A549 (cell line): ENCODE results near the gene MARS1. TPM values are rescaled to one million over a fixed set of nuclear protein-coding genes. Genes with fewer than 3 reads are reported as not detected.
A peak's percentile ranks its signal among the peaks of the same experiment; 100 is the strongest.

Experiments used
- ATAC-seq, 2 experiments: fragments of 200-7000 bp in 1 of 2; fragments of >200 bp in 1 of 2; cut with Nextera tagmentation in 1 of 2; cut with Tn5 transposase in 1 of 2; 3 replicates each; pipeline versions ENCODE4 v1.8.0 to v1.9.1; 2018 to 2020; ENCODE audit warnings: mild to moderate bottlenecking in 1 of 2, moderate library complexity in 1 of 2
- CTCF ChIA-PET: fragments of 300-600 bp; sonication (Branson Sonifier 250); formaldehyde crosslinking; extraction: SDS; loops from one replicate; lab custom pipeline; 2021; ENCODE audit warnings: antibody characterized with exemption, inconsistent platforms; lab: Yijun Ruan, JAX
- POLR2A ChIA-PET: fragments of 350-600 bp; formaldehyde crosslinking; extraction: SDS; loops from one replicate; lab custom pipeline; 2021; ENCODE audit warnings: antibody characterized with exemption, inconsistent platforms; lab: Yijun Ruan, JAX
- DNase-seq, 2 experiments: peaks; one replicate each; pipeline versions ENCODE4 v3.0.0 to v3.0.0-alpha.2; 2011 to 2016; ENCODE audit warnings: low read depth in 1 of 2, low spot score in 1 of 2
- FAIRE-seq: peaks from 2 replicates; lab custom pipeline; 2011; peaks lifted over from hg19 to GRCh38; lab: Jason Lieb, UNC
- H3K27ac ChIP-seq, 2 experiments: fragments of >200 bp; sonication (Bioruptor Twin); formaldehyde crosslinking; 3 replicates each; pipeline ENCODE4 v1.5.1; 2016 to 2017
- H3K4me1 ChIP-seq: fragments of >200 bp; sonication (Bioruptor Twin); formaldehyde crosslinking; 3 replicates; pipeline ENCODE4 v1.6.1; 2016
- H3K4me2 ChIP-seq: fragments of >200 bp; sonication (Bioruptor Twin); formaldehyde crosslinking; 3 replicates; pipeline ENCODE4 v1.6.1; 2016
- H3K4me3 ChIP-seq: fragments of >200 bp; sonication (Bioruptor Twin); formaldehyde crosslinking; 3 replicates; pipeline ENCODE4 v1.5.1; 2016
- H3K9me3 ChIP-seq: fragments of >200 bp; sonication (Bioruptor Twin); formaldehyde crosslinking; 3 replicates; pipeline ENCODE4 v1.6.1; 2016
- BHLHE40 ChIP-seq: IDR thresholded peaks from 2 replicates; pipeline ENCODE4 v1.6.1; 2012; ENCODE audit warnings: low read depth, low read length, inconsistent platforms
- CBX2 ChIP-seq: fragments of 200-600 bp; sonication (generic); IDR thresholded peaks from 2 replicates; pipeline ENCODE4 v1.6.1; 2016; ENCODE audit warnings: low read depth, mild to moderate bottlenecking, borderline replicate concordance
- CEBPB ChIP-seq, 2 experiments: fragments of >200 bp in 1 of 2; sonication (Bioruptor Twin) in 1 of 2; formaldehyde crosslinking in 1 of 2; IDR thresholded peaks; 2 replicates each; pipeline ENCODE4 v1.6.1; 2012 to 2016
- CHD4 ChIP-seq: fragments of 200-600 bp; sonication (generic); IDR thresholded peaks from 2 replicates; pipeline ENCODE4 v1.6.1; 2016; ENCODE audit warnings: antibody characterized with exemption, mild to moderate bottlenecking, borderline replicate concordance
- EHMT2 ChIP-seq: fragments of 200-600 bp; sonication (generic); IDR thresholded peaks from 2 replicates; pipeline ENCODE4 v1.6.1; 2016; ENCODE audit warnings: antibody characterized with exemption, low read depth, mild to moderate bottlenecking, moderate library complexity
- ESRRA ChIP-seq: fragments of 150-350 bp; IDR thresholded peaks from 2 replicates; pipeline ENCODE4 v1.6.1; 2014; ENCODE audit warnings: mild to moderate bottlenecking, low read length, borderline replicate concordance
- FOSB ChIP-seq: fragments of 250-450 bp; sonication (Bioruptor Pico); IDR thresholded peaks from 2 replicates; pipeline ENCODE4 v1.5.0; 2020; ENCODE audit warnings: mild to moderate bottlenecking, moderate library complexity
- GATA3 ChIP-seq: IDR thresholded peaks from 2 replicates; pipeline ENCODE4 v1.6.1; 2012; ENCODE audit warnings: borderline replicate concordance
- HEYL ChIP-seq: fragments of 250-450 bp; sonication (Bioruptor Pico); IDR thresholded peaks from 2 replicates; pipeline ENCODE4 v1.8.0; 2021; ENCODE audit warnings: mild to moderate bottlenecking, moderate library complexity
- JUNB ChIP-seq: fragments of >200 bp; sonication (Bioruptor Twin); formaldehyde crosslinking; IDR thresholded peaks from 2 replicates; pipeline ENCODE4 v1.6.1; 2016
- MAZ ChIP-seq: fragments of 150-350 bp; IDR thresholded peaks from 2 replicates; pipeline ENCODE4 v1.6.1; 2014; ENCODE audit warnings: antibody characterized with exemption, low read depth, low read length, borderline replicate concordance
- MYC ChIP-seq: IDR thresholded peaks from 2 replicates; pipeline ENCODE4 v1.6.1; 2012; ENCODE audit warnings: mild to moderate bottlenecking, inconsistent platforms, low read length, improper control_type of control experiment, borderline replicate concordance
- PHF8 ChIP-seq: fragments of 200-600 bp; sonication (generic); IDR thresholded peaks from 2 replicates; pipeline ENCODE4 v1.6.1; 2016; ENCODE audit warnings: low read depth, mild to moderate bottlenecking, antibody characterized with exemption, moderate library complexity, borderline replicate concordance
- POLR2A ChIP-seq: IDR thresholded peaks from 2 replicates; pipeline ENCODE4 v1.6.1; 2012; ENCODE audit warnings: mild to moderate bottlenecking, low read length
- RARB ChIP-seq: fragments of 250-450 bp; sonication (Bioruptor Pico); IDR thresholded peaks from 2 replicates; pipeline ENCODE4 v1.8.0; 2021; ENCODE audit warnings: mild to moderate bottlenecking, moderate library complexity
- RCOR1 ChIP-seq: fragments of 150-350 bp; IDR thresholded peaks from 2 replicates; pipeline ENCODE4 v1.6.1; 2014; ENCODE audit warnings: antibody characterized with exemption, low read length, low read depth
- SMC3 ChIP-seq: fragments of >200 bp; sonication (Bioruptor Twin); formaldehyde crosslinking; IDR thresholded peaks from 3 replicates; pipeline ENCODE4 v1.6.1; 2018; ENCODE audit warnings: inconsistent platforms
- ZNF302 ChIP-seq: fragments of 250-450 bp; sonication (Bioruptor Pico); IDR thresholded peaks from 2 replicates; pipeline ENCODE4 v1.9.0; 2021; ENCODE audit warnings: inconsistent platforms, mild to moderate bottlenecking, moderate library complexity
- ZSCAN20 ChIP-seq: fragments of 250-450 bp; sonication (Bioruptor Pico); IDR thresholded peaks from 2 replicates; pipeline ENCODE4 v1.8.0; 2022; ENCODE audit warnings: mild to moderate bottlenecking, moderate library complexity
- WGBS: methylation state at CpG from one replicate; pipeline ENCODE4 v1.1.6; 2017; ENCODE audit errors: missing lambda C conversion rate; 5-methylcytosine and 5-hydroxymethylcytosine counted together
- polyA plus RNA-seq, 4 experiments: library from polyadenylated mRNA; depleted of rRNA in 3 of 4; stranded (reverse); fragments of >200 nt; fragmentation: RNase III in 1 of 4; extraction: RNeasy Plus Mini Kit Qiagen cat#74134 plus additional on column Dnase treatment in 1 of 4; gene quantifications; 2 replicates in 3 of 4; 3 replicates in 1 of 4; pipeline ENCODE4 v1.2.3, GENCODE V29; 2011 to 2017
- TF ChIP-seq, protein P1 (sequence below): fragments of 450-650 bp; IDR thresholded peaks from 2 replicates; pipeline ENCODE4 v1.6.1; 2014; ENCODE audit warnings: antibody characterized with exemption
- TF ChIP-seq, protein P2 (sequence below): fragments of >200 bp; sonication (Bioruptor Twin); formaldehyde crosslinking; IDR thresholded peaks from 3 replicates; pipeline ENCODE4 v1.5.1; 2016
- TF ChIP-seq, protein P3 (sequence below): fragments of >200 bp; sonication (Bioruptor Twin); formaldehyde crosslinking; IDR thresholded peaks from 3 replicates; pipeline ENCODE4 v1.6.1; 2016
- TF ChIP-seq, protein P4 (sequence below): IDR thresholded peaks from 2 replicates; pipeline ENCODE4 v1.6.1; 2012
- TF ChIP-seq, protein P5 (sequence below): IDR thresholded peaks from 2 replicates; pipeline ENCODE4 v1.6.1; 2012; ENCODE audit warnings: low read depth, borderline replicate concordance

MARS1 gene
- polyA plus RNA-seq, 2 of the 4 experiments (the other 2 are of a cell fraction) = 227 to 372 TPM

DNA sequence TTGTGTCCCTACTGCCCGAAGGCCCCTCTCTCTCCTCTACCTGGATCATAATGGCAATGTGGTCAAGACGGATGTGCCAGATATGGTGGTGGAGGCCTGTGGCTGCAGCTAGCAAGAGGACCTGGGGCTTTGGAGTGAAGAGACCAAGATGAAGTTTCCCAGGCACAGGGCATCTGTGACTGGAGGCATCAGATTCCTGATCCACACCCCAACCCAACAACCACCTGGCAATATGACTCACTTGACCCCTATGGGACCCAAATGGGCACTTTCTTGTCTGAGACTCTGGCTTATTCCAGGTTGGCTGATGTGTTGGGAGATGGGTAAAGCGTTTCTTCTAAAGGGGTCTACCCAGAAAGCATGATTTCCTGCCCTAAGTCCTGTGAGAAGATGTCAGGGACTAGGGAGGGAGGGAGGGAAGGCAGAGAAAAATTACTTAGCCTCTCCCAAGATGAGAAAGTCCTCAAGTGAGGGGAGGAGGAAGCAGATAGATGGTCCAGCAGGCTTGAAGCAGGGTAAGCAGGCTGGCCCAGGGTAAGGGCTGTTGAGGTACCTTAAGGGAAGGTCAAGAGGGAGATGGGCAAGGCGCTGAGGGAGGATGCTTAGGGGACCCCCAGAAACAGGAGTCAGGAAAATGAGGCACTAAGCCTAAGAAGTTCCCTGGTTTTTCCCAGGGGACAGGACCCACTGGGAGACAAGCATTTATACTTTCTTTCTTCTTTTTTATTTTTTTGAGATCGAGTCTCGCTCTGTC lies 31.0 kb upstream of the MARS1 start:
- no peak for ATAC-seq
- Histone ChIP-seq H3K4me3 (no peak overlapping the region), H3K4me1 (peaks cover 67% of the 10 kb centered on the region), H3K9me3 (no peaks in the 10 kb centered on the region), H3K27ac (peak overlapping the region; percentile 92 to 99)
- TF ChIP-seq RARB (CRISPR knock-in tag) = no peak
- no peak for TF ChIP-seq HEYL (CRISPR knock-in tag)
- TF ChIP-seq, all 56 proteins: peak for 0
- DNase-seq (no peak), FAIRE-seq (no peak)
- WGBS = 80% methylated on average over 6 of the region's 6 CpGs
- CTCF ChIA-PET = interaction anchor here (0.7 to 13.4 kb wide), 32 partner anchors 6 to 281 kb away, joined by 3 to 459 read pairs (median 8); partner anchors contain the start of genes ARHGAP9, GLI1, INHBC and MARS1
- peak overlapping the region; percentile 97 for H3K4me2 ChIP-seq
- POLR2A ChIA-PET = no interaction called here

DNA sequence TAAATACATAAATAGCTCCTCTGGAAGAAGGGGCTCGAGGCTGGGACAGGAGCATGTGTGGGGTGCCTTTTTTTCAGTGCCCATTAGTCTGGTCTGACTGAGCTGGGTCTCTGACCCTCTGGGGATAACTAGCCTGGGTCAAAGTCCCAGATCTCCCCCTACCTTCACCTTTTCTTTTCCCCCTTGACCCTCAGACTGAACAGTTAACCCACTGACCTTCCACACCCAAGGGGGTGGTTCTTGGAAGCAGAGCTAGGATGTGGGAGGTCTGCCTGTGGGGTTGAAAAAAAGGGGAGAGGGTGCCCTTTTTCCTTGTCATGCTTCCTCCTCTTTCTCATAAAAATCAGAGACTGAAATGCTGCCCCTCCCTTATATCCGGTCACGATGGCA lies 29.2 kb upstream of the MARS1 start:
- H3K9me3 ChIP-seq = no peaks in the 10 kb centered on the region
- H3K4me3 ChIP-seq = peak overlapping the region; percentile 65
- DNase-seq (no peak), ATAC-seq (no peak), FAIRE-seq (no peak)
- peak overlapping the region; percentile 92 to 99 for H3K27ac ChIP-seq
- ChIA-PET CTCF (interaction anchor here (0.5 to 11.1 kb wide), 61 partner anchors 6 to 524 kb away, joined by 3 to 316 read pairs (median 4); partner anchors contain the start of genes AGAP2, ARHGAP9, INHBC and INHBE), POLR2A (interaction anchor here (1.0 kb wide), 2 partner anchors 29 to 61 kb away, joined by 3 to 5 read pairs; partner anchors contain the start of gene DDIT3)
- 28% methylated on average over 3 of the region's 3 CpGs for WGBS
- H3K4me2 ChIP-seq = peak overlapping the region; percentile 97
- H3K4me1 ChIP-seq = peaks cover 57% of the 10 kb centered on the region
- TF ChIP-seq, protein P1, sequence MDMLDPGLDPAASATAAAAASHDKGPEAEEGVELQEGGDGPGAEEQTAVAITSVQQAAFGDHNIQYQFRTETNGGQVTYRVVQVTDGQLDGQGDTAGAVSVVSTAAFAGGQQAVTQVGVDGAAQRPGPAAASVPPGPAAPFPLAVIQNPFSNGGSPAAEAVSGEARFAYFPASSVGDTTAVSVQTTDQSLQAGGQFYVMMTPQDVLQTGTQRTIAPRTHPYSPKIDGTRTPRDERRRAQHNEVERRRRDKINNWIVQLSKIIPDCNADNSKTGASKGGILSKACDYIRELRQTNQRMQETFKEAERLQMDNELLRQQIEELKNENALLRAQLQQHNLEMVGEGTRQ = no peak
- TF ChIP-seq ZSCAN20 (CRISPR knock-in tag) = peak; percentile 23; the same call in 1 of the 2 replicates

DNA sequence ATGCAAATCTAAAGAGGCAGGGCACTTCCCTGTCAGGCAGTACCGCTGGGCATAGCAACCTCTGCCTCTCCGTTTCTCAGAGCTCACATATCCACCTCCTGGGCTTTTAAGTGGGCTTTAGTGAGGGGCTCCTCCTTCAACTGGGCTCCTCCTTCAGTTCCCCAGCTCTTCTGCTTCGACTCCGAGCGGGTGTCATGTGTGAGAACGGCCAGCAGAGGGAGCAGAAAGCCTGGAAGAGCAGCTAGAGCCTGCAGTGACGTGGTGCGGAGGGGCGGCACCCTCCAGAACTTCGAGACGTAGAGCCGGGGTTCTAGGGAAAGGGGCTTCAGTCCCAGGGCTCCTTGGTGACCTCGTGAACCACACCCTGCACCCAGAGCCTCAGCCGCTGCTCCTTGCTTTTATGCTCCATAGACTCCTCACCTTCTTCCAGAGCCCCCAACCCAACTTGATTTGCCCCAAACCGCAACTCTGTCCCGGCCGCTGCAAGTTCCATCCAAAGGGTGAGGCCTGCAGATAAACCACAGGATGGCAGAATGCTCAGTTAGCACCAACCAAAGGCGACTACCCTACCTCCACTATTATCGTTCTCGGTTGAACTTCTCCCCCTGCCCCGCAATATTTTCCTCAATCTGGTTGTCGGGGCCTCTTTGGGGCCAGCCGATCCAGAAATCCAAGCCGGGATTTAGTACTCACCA lies 28.7 kb upstream of the MARS1 start:
- POLR2A ChIA-PET = interaction anchor here (1.0 kb wide), 2 partner anchors 29 to 61 kb away, joined by 3 to 5 read pairs; partner anchors contain the start of gene DDIT3
- ATAC-seq (peak; percentile 20 to 58), FAIRE-seq (peak; percentile 43), DNase-seq (peak; percentile 80 to 98)
- WGBS = 2% methylated on average over 24 of the region's 24 CpGs
- peak overlapping the region; percentile 65 for H3K4me3 ChIP-seq
- H3K4me2 ChIP-seq = peak overlapping the region; percentile 97
- CTCF ChIA-PET = interaction anchor here (0.5 to 11.1 kb wide), 59 partner anchors 7 to 523 kb away, joined by 3 to 316 read pairs (median 4); partner anchors contain the start of genes AGAP2, ARHGAP9, INHBC and INHBE
- H3K4me1 ChIP-seq = peaks cover 52% of the 10 kb centered on the region
- H3K27ac ChIP-seq = peak overlapping the region; percentile 92 to 99
- no peaks in the 10 kb centered on the region for H3K9me3 ChIP-seq
- 0 out of 2 replicates have a peak, but pooled peaks have one; percentile 37 for TF ChIP-seq MYC
- no peak for TF ChIP-seq RCOR1
- no peak for TF ChIP-seq CBX2
- TF ChIP-seq, protein P2, sequence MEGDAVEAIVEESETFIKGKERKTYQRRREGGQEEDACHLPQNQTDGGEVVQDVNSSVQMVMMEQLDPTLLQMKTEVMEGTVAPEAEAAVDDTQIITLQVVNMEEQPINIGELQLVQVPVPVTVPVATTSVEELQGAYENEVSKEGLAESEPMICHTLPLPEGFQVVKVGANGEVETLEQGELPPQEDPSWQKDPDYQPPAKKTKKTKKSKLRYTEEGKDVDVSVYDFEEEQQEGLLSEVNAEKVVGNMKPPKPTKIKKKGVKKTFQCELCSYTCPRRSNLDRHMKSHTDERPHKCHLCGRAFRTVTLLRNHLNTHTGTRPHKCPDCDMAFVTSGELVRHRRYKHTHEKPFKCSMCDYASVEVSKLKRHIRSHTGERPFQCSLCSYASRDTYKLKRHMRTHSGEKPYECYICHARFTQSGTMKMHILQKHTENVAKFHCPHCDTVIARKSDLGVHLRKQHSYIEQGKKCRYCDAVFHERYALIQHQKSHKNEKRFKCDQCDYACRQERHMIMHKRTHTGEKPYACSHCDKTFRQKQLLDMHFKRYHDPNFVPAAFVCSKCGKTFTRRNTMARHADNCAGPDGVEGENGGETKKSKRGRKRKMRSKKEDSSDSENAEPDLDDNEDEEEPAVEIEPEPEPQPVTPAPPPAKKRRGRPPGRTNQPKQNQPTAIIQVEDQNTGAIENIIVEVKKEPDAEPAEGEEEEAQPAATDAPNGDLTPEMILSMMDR = peak; percentile 90
- TF ChIP-seq SMC3 = peak; percentile 74
- peak; percentile 35; the same call in 1 of the 2 replicates for TF ChIP-seq GATA3
- TF ChIP-seq ZNF302 (CRISPR knock-in tag) = no peak
- no peak for TF ChIP-seq CHD4
- 0 out of 2 replicates have a peak, but pooled peaks have one; percentile 1 for TF ChIP-seq ESRRA
- TF ChIP-seq, protein P3, sequence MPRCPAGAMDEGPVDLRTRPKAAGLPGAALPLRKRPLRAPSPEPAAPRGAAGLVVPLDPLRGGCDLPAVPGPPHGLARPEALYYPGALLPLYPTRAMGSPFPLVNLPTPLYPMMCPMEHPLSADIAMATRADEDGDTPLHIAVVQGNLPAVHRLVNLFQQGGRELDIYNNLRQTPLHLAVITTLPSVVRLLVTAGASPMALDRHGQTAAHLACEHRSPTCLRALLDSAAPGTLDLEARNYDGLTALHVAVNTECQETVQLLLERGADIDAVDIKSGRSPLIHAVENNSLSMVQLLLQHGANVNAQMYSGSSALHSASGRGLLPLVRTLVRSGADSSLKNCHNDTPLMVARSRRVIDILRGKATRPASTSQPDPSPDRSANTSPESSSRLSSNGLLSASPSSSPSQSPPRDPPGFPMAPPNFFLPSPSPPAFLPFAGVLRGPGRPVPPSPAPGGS = peak; percentile 23; the same call in 2 of the 3 replicates
- TF ChIP-seq, protein P4, sequence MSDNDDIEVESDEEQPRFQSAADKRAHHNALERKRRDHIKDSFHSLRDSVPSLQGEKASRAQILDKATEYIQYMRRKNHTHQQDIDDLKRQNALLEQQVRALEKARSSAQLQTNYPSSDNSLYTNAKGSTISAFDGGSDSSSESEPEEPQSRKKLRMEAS = peak; percentile 71
- no peak for TF ChIP-seq BHLHE40
- no peak for TF ChIP-seq EHMT2
- TF ChIP-seq PHF8 = peak; percentile 48; the same call in 1 of the 2 replicates
- TF ChIP-seq, protein P5, sequence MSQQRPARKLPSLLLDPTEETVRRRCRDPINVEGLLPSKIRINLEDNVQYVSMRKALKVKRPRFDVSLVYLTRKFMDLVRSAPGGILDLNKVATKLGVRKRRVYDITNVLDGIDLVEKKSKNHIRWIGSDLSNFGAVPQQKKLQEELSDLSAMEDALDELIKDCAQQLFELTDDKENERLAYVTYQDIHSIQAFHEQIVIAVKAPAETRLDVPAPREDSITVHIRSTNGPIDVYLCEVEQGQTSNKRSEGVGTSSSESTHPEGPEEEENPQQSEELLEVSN = no peak; the same call in 1 of the 2 replicates
- no peak for TF ChIP-seq CEBPB (IDR thresholded peaks at IDR 0.05)
- TF ChIP-seq, protein P1 = no peak; the same call in 1 of the 2 replicates
- peak; percentile 53 for TF ChIP-seq POLR2A
- no peak for TF ChIP-seq FOSB (CRISPR knock-in tag)
- no peak for TF ChIP-seq JUNB
- peak; percentile 41; the same call in 1 of the 2 replicates for TF ChIP-seq MAZ
